ENCODE data around the gene PHLDA2.
"Not testable (repeated sequence)": the region's sequence is repeated elsewhere in the genome, so short reads cannot be mapped to it uniquely, and the experiment has no call there.

The PHLDA2 gene

DNA sequence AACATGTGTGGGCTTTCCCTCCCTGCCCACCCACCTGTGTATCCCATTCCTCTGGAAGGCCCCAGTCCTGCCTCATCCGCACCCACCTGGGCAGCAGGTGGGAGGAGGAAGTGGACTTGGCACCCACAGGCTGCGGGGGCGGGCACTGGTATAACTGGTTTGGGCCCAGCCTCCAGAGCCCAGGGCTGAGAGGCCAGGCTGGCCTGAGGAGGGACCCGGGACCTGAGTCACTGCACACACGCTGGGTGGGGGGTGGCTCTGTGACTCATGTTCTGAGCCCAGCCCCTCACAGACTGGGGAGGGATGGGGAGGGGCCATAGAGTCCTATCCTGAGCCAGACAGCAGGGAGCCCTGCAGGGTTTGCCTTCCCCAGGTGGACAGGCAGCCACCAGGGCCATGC lies 16.7 kb downstream of the PHLDA2 start:
- DNase-seq: no peak

DNA sequence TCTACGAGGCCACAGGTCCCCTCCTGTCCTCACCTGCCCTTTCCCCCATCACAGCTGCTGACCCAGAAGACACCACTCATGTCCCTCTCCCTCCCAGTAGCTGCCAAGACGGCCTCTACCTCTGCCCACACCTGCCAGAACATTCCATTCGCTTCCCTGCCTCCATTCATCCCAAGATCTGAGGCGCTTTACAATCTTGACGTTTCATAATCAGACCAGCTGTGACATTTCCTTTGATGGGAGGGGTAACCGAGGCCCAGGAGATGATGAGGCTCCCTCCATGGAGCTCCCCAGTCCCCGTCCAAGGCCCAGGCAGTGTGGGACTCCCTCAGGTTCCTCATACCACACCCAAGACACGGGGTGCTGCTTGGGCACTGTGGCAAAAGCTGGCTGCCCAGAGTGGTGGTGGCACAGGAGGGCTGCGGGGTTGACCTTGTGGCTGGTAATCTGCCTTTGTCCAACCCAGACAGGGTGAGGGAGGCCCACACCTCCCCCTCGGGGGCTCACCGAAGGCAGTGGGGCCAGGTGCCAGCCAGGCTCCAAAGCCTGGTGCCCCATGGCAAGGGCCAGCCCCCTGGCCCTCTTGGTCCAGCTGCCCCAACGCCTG lies 17.3 kb downstream of the PHLDA2 start:
- no peak for DNase-seq

DNA sequence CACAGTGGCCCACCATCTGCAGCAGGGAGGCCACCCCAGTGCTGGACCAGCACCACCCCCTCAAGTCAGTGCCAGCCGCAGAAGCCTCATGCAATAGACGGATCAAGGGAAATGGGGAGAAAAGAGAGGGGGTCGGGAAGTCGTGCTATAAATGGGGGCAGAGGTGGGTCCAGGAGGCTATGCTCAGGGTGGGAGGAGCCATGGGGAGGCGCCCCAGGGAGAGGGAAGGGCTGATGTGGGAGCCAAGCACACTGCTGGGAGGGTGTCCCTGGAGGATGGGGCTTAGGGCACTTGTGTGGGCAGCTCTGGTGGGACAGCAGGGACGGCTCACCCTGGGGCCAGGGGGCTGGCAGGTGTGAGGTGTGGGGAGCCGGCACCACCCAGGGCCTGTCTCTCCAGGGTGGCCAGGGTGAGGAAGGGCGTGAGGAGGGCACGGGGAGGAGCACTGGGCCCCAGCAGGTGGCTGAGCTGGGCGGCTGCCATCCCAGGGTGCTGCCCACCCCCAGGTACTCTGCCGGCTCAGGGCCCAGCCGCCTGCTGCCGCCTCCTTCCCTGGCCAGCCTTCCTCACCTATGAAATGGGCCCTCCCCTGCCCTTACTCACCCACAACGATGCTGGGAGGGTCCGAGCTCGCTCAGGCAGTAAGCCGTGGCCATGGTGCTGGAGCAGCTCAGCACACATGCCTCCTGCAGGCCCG lies 18.0 kb downstream of the PHLDA2 start:
- no peak for DNase-seq

DNA sequence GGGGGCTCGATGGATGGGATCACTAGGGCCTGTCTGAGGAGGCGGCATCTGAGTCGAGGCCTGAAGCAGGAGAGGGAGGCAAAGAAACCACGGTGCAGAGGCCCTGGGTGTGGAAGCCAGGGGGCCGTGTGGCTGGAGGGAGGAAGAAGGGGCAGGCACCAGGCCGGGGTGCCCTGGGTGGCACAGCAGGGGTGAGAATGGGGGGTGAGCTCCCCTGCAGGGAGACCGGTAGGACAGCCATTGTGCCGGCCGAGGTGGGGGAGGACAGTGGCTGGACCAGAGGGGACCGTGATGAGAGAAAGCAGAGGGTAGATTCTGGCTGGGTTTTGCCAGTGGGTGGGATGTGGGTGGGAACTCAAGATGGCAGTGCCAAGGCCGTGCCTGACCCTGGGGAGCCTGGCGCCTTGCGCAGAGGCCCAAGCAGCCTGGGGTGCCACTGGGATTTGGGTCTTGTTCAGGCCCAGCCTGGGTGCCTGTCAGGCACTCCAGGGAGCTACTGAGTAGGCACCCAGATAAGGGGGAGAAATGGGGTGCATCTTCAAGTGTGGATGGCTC lies 18.7 kb downstream of the PHLDA2 start:
- no peak for DNase-seq

DNA sequence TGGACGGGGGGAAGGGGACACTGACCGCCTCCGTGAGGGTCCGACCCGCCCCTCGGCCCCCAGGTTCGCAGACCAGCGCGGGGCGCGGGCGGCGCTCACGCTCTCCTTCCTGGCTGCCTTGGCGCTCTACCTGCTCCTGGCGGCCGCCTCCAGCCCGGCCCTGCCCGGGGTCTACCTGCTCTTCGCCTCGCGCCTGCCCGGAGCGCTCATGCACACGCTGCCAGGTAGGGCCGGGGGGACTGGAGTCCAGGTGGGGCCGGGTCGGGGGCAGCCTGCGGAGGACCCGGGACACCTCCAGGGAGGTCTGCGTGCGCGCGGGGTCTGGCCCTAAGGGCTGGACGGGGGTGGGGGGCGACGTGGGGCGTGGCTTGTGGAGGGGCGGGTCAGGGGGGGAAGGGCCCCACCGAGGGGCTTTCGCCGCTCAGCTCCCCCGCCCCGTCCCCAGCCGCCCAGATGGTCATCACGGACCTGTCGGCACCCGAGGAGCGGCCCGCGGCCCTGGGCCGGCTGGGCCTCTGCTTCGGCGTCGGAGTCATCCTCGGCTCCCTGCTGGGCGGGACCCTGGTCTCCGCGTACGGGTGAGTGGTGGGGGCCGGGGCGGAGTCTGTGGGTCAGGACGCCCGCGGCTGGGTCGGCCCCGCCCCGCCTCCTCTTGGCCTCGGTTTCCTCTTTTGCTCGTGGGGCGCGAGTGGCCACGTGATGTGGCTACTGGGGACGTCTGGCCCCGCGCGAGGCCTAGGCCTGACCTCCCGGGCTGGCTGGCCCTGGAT lies 19.9 kb downstream of the PHLDA2 start:
- DNase-seq: no peak

DNA sequence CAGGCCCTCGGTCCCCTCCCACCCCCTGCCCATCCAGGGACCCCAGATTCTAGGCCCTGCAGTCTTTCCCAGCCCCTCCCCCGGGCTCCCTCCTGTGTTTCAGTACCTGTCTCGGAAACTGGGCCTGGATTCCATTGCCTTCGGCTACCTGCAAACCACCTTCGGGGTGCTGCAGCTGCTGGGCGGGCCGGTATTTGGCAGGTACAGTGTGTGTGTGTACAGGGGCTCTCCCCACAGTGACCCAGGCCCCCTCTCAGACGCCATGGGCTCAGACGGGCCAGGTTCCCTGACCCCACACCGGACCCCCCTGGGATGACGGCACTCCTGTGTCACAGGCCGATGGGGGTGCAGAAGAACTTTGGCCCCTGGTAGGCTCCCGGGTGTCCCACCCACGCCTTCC lies 21.1 kb downstream of the PHLDA2 start:
- no peak for DNase-seq

DNA sequence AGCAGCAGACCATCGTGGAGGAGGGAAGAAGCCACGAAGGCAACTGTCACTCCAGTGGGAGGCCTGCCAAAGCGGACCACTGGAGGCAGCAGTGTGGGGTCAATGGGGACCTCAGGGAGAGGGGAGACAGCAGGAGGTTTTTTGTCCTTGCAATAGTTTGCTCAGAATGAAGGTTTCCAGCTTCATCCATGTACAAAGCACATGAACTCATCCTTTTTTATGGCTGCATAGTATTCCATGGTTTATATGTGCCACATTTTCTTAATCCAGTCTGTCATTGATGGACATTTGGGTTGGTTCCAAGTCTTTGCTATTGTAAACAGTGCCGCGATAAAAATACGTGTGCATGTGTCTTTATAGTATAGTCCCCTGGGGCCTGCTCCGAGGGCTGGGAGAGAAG lies 23.9 kb downstream of the PHLDA2 start:
- DNase-seq: not testable (repeated sequence)

DNA sequence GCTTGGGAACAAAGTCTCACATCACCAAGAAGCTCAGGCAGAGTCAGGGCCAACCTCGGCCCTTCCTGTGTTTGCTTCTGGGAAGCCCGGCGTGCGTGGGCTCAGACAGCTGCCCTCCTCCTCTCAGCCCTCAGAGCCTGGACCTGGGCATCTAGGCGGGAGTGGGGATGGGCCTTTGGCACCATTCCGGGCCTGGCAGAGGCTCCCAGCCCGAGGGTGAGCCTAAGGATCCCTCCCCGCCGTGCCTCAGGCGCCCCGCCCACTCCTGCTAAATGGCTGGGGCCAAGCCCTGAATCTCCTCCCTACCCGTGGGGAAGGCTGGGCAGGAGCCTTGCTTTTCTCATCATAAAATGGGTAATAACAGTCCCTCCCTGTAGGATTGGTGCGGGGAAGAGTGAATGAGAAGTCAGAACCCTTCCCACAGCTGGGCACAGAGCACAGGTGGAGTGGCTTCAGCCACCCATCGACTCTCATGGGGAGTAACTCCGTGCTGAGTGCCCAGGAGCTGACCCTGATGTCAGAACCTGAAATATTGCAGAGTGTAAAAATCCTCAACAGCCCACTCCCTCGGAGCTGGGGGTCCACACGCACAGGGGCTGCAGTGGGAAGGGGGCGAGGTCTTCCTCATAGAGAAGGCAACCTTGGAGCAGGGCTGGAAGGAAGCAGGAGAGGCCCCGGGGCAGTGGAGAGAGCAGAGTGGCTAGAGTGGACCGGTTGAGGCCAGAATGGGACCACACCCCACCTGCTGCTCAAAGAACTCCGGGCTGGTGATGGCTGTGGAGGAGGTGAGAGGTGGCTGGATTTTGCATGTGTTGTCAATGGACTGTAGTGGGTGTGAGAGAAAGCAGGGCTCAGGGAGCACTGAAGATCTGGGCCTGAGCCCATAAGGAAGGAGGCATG lies 24.8 kb downstream of the PHLDA2 start:
- DNase-seq: no peak

DNA sequence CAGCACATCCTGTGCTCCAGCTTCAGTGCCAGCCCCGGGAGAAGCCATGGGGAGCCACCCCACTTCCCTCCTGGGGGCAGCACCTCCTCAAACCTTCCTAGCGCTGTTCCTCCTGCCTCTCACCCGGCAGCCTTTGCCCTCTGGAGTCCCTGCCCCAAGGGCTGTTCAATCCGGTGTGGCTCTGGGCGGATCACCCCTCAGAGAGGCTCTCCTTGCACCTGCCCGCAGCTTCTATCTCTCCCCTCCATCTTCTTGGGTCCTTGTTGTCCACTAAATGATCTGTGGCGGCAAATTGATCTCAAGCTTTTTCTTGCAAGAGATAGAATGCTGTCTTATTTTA lies 25.6 kb downstream of the PHLDA2 start:
- no peak for DNase-seq

DNA sequence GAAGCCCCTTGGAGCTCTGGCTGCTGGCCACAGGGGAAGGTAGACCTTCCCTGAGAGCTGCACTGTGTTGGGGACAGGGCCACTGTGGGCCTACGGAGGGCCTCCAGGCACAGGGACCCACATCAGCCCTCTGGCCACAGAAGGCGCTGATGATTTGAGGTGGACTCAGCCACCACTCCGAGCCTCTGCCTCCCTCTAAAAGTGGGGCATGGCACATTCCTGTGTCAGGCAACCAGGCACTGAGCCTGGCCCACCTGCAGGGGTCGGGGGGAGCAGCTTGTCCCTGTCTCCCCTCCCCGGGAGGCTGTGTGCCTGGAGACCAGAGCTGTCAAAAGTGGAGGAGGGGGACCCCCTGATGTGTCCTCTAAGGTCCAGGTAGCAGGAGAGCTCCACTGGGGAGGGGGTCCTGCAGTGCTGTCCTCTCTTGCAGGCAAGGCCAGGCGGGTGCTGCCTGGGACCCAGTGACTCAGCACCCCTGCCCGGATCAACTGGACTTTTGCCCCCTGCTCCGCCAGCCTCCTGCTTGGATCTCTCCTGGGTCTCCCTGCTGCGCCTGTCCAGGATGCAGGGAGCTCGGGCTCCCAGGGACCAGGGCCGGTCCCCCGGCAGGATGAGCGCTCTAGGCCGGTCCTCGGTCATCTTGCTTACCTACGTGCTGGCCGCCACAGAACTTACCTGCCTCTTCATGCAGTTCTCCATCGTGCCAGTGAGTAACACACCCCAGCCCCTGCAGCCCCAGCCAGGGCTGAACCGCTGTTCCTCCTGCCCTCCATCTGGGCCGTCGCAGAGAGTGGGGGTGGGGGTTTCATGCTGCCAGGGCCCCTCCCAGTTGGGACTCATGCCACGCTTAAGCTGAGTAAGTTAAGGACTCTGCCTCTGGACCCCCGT lies 26.2 kb downstream of the PHLDA2 start:
- no peak for DNase-seq

DNA sequence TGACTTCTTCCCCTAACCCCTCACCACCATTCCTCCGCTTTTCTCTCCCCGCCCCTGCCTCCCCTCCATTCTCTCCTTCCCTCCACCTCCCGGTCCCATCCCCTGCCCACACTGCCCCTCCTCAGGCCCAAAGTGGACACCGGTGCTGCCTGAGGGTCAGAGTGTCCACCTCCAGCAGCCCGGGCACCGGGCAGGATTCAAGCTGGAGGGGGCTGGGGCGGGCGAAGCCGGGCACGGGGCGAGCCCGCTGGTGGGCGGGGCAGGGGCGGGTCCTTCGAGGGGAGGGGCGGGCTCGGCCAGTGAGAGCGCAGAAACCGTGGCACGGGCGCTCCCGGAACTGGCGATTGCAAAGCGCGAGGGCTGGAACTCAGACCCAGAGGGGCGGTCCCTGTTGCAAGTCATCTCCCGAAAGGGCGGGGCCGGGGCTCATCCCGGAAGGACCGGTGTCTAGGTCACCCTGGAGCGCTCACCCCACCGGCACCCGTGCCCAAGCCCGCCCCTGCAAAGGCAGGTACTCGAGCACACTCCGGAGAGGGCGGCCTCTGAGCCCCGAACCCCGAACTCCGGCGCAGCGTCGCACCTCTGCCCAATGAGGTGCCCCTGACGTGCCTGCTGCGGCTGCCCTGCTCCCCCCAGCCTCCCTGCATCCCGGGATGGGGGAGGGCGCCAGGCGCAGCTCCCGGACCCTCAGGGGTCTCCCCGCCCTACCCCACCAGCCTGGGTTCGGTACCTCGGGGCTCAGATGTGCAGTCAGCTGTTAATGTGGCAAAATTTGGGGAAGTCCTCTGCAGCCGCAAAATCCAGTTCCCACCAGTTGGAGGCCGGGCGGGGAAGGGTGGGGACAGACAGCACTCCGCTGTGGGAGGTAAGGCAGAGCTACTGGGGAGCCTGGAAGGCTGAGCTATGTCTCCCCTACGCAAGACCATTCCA lies 27.1 kb downstream of the PHLDA2 start:
- peak; percentile 31 for DNase-seq

DNA sequence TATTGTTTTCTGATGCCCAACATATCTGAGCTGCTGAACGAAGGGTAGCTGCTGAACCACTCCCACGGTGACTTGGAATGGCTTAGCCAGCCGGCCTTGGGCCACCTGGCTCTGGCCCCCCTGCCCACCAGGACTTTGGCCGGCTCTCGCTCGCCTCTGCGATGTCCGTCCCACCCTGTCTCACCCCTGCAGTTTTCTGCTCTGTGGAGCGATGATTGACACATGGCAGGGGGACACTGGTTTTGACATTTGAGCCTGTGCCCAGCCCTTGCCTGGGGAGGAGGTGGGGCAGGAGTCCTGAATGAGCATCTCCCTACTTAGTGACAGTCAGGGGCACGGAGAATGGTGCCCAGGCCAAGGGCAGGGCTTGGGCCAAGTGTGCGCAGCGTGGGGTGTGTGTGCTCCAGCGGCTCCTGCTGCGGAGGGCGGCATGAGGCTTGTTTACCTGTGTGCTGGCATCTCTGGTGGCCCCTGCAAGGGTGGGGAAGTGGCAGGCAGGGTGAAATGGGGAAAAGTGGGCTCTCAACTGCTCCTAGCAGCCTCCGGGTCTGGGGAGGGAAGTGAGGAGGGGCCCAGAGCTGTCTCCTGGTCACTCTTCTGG lies 27.9 kb downstream of the PHLDA2 start:
- DNase-seq: no peak

DNA sequence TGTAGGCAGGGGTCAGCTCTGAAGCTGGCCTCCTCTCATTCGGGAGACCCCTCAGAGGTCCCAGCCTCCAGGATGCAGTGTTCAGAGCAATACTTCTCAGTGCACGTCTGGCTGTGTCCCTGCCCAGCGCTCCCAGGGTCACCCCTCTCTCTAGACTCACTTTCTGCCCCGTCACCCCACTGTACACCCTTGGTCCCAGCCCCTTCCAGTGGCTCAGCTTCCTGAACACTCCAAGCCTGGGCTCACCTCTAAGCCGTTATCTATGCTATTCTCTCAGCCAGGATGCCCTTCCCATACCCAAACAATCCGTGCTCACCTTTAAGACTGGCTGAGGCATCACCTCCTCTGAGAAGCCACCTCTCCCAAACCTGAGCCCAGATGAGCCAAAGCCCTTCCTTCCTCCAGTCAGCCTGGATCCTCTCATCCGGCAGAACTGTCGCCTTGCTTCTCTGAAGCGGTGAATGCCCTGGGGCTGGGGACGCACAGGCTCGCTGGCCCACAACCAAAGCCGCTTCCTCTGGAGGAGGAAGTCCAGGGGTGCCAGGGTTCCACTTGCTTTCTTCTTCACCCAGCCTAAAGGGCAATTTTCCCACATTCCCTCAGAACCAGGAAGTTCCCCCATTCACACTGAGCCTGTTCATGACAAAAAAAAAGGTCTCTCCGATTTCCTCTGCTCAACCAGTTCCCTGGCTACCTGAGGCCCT lies 30.0 kb downstream of the PHLDA2 start:
- no peak for DNase-seq

DNA sequence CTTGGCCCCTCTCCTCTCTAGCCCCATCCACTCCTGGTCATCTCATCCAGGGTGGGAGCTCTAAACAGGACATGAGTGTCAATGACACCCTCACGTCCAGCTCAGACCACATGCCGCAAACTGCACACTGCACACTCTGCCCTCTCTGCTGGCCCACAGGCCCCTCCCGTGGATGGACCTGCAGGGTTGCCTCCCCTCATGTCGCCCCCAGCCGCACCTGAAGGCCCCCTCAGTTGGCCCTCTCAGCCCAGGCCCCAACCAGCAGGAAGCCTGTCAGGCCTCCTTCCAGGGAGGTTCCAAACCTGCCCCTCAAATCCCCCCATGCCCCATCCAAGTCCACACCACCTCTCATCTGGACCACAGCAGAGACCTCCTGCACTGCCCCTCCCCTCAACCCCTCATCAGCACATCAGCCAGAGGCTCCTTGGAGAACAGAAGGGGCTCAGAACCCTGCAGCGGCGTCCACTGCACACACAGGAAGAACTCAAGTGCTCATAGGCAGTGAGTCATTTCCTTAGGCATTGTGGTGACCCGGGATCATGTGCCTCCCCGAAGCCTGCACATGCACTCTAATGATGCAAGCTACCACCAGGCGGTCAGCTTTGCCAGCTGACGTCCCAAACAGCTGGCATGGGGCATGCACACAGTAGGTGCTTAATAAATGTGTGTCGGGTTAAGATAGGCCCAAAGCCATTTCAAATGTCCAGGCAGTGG lies 30.7 kb downstream of the PHLDA2 start:
- no peak for DNase-seq

DNA sequence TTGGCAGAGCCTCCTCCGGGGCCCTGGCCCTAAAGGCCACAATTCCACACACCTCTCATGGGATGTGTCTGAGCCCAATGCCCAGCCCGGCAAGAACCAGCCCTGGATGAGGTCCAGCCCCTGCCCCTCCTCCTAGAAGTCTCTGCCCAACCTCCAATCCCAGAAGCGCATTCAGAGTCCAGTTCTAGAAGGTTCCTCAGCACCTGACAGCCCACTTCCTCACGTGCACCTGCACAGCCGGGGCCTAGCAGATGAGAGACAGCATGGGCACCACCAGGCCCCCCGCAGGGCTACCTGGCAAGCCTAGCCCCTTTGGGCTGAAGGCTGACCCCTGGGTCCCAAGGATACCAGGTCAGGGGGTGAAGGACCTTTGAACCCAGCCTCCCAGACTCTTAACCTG lies 32.2 kb downstream of the PHLDA2 start:
- DNase-seq: no peak

DNA sequence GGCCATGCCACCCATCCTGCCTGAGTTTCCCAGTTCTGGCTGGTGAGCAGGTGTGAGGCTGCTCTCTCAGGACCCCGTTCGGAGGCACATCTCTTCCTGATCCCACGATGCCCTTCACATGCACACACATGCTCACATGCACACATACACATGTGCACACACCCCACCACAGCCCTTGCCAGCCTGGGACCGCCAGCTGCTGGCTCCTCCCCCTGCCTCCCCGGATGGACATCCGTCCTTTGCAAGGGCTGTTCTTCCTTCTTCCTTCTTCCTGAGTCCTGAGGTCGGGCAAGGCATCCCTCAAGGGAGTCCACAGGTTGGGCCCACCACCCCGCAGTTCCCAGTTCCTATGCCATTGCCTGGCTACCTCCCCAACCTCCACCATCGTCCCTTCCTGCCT lies 33.2 kb downstream of the PHLDA2 start:
- no peak for DNase-seq

DNA sequence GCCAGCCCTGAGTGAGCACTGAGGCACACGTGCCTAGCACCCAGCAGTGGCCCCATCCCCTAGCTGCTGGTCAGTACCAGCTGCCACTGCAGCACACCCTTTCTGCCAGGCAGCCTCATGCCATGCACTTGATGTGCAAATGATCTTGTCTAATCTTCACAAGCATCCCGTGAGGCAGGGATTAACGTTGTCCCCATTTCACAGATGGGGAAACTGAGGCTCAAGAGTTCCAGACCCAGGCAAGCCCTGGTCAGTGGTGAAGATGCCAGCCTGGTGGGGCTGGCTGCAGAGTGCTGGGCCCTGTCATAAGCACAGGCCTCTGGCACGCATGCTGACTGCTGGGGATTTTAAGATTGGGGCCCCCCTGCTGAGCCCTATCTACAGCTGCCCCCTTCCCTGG lies 35.3 kb downstream of the PHLDA2 start:
- no peak for DNase-seq

DNA sequence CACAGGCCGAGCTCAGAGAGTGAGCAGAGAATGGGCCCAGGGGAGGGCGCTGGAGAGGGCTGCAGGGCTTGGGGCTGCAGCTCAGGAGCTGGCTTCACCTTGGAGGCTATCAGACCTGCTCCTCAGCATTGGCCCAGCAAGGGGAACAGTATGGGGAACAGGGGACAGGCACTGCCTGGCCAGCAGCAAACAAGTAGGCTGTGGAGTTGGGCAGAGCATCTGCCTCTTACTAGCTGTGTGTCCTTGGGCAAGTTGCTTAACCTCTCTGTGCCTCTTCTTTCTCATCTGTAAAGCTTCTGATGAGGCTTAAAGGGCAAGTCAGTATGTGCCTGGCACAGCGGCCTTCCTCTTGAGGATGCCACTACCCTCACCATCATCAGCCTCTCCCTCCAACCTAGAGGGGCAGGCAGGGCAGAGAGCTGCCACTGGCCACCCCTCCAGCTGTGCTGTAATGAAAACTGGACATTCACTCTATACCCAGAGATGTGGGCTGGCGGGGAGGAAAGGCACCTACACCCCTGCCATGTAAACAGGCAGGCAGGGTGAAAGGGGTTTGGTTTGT lies 36.2 kb downstream of the PHLDA2 start:
- no peak for DNase-seq
